Large intestine (tissue), 3 donors: ENCODE results near the gene PRDM15. TPM values are rescaled to one million over a fixed set of nuclear protein-coding genes. Genes with fewer than 3 reads are reported as not detected.
A peak's percentile ranks its signal among the peaks of the same experiment; 100 is the strongest.

Experiments used
- DNase-seq, 2 donors: peaks; one replicate each; pipeline versions ENCODE4 v3.0.0 to v3.0.0-alpha.2; 2013
- H3K27ac ChIP-seq: one replicate; pipeline ENCODE4 v1.5.1; 2013; ENCODE audit warnings: low read length
- H3K27me3 ChIP-seq: 2 replicates; pipeline ENCODE4 v1.6.1; 2013; ENCODE audit warnings: low read length; ENCODE audit not compliant: control insufficient read depth, insufficient read depth
- H3K36me3 ChIP-seq: 2 replicates; pipeline ENCODE4 v1.6.1; 2013; ENCODE audit warnings: low read length; ENCODE audit not compliant: control insufficient read depth, insufficient read depth
- H3K4me1 ChIP-seq: one replicate; pipeline ENCODE4 v1.6.1; 2013; ENCODE audit warnings: low read length; ENCODE audit not compliant: control insufficient read depth, insufficient read depth
- H3K4me3 ChIP-seq: one replicate; pipeline ENCODE4 v1.5.1; 2013; ENCODE audit warnings: low read length
- H3K9me3 ChIP-seq: one replicate; pipeline ENCODE4 v1.6.1; 2013; ENCODE audit warnings: mild to moderate bottlenecking, low read depth, low read length, moderate library complexity; ENCODE audit not compliant: control insufficient read depth
- WGBS: methylation state at CpG from one replicate; pipeline ENCODE4 v1.1.5; 2013; ENCODE audit warnings: low lambda C conversion rate; ENCODE audit not compliant: insufficient coverage; 5-methylcytosine and 5-hydroxymethylcytosine counted together
- polyA plus RNA-seq: library from polyadenylated mRNA; unstranded; fragments of 120-200 nt; gene quantifications from one replicate; pipeline ENCODE4 v1.2.1, GENCODE V29; 2013

Gene PRDM15
- polyA plus RNA-seq, 1 donor, result 6.0 TPM

DNA sequence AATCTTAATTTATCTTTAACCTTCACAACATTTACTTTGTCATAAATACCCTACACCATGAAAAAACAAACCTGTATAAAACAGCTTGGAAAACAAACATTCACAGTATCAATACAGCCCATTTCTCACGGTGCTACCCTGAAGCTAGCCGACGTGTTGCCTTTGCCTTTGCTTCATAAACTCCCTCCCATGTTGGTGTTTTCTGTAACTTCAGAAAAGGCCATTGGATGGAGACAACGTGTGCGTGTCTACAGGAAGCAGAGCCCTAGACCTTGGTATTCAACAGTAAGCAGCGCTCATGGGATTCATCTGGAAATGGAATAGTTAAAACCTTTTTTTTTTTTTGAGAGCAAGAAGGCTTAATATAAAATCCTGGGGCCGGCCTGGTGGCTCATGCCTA, 7.2 kb upstream of the PRDM15 start:
- Histone ChIP-seq H3K4me1 (no peaks in the 10 kb centered on the region), H3K36me3 (peaks cover 8% of the 10 kb centered on the region), H3K27me3 (no peaks in the 10 kb centered on the region), H3K9me3 (no peaks in the 10 kb centered on the region), H3K27ac (no peak overlapping the region), H3K4me3 (no peak overlapping the region)
- DNase-seq, result no peak
- WGBS, result no CpG with 5 or more reads among the region's 7 CpGs

DNA sequence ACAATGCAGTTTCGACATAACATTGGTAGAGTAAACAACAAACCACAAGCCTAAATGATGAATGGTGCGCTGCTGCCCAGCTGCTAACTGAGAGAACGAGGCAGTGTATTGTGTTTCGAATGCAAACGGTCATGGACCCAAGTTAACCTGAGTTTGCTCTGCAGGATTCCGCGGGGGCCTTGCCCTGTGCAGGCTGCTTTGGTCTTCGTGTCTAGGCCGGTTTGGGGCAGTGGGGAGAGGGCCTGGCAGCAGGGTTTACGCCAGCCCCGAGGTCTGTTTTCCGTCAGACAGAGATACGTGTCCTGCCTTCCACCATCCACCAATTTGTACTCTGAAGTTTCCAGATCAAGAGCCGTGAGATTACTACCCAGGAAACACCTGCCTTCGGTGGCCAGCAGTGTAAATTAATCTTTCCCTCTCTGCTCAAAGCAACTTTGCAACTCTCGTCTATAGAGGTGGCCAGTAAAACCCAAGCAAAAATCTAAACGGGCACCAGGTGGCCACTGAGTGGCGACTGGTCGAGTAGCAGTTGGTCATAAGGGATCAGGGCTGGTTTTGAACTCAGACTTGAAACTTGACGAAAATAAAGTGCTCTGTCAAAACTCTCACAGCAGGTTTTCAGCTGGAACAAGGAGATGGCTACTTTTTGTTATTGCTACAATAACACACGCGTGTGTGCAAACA, 6.3 kb upstream of the PRDM15 start:
- H3K4me3 ChIP-seq, result no peak overlapping the region
- DNase-seq, result no peak
- no CpG with 5 or more reads among the region's 22 CpGs for WGBS
- H3K36me3 ChIP-seq, result peaks cover 8% of the 10 kb centered on the region
- no peak overlapping the region for H3K27ac ChIP-seq
- H3K27me3 ChIP-seq, result no peaks in the 10 kb centered on the region
- no peaks in the 10 kb centered on the region for H3K4me1 ChIP-seq
- H3K9me3 ChIP-seq, result no peaks in the 10 kb centered on the region

DNA sequence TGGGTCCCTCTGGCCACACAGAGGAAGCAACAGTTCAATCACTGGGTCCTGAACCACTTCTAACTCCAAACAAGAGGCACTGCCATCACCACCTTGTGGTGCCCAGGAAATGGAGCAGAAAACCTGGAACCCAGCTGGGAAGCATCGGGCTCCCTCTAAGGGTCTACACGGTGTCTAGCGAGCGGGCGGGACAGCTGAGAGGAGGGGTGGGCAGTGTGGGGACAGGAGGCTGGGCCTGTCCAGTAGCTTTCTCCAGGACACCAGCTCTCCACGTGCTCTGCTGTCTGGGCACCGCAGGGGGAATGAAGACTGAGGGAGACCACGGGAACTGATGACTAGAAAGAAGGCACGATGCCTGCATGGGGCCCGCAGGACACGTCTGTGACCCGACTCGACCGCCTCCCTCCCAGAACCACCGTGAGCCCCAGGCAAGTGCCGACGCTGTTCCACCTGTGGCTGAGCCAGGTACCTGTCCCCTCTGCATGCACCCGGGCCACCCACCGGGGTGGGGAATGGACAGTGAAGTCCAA, 5.4 kb upstream of the PRDM15 start:
- no peak overlapping the region for H3K4me3 ChIP-seq
- DNase-seq, result no peak
- no peaks in the 10 kb centered on the region for H3K27me3 ChIP-seq
- peaks cover 5% of the 10 kb centered on the region for H3K4me1 ChIP-seq
- H3K36me3 ChIP-seq, result peaks cover 8% of the 10 kb centered on the region
- H3K9me3 ChIP-seq, result no peaks in the 10 kb centered on the region
- H3K27ac ChIP-seq, result no peak overlapping the region
- WGBS, result no CpG with 5 or more reads among the region's 19 CpGs

DNA sequence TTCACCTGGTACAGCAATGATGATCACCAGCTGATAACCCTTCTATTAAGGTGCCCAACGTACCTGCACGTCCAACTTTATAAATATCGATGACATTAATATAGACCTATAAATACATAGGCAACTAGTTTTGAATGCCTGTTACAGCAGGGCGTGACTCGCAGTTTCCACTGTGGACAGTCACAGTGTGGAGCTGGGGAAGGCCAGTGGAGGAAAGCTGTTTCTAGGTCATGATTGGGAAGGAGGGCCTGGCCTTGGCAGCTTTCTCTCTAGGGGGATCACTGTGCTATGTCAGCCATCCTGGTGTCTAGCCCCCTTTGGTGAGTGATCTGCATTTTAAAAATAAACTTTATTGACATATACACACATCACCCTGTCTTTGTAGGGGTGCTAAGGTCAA, 4.4 kb upstream of the PRDM15 start:
- peaks cover 5% of the 10 kb centered on the region for H3K36me3 ChIP-seq
- no CpG with 5 or more reads among the region's 5 CpGs for WGBS
- no peaks in the 10 kb centered on the region for H3K9me3 ChIP-seq
- DNase-seq, result no peak
- no peak overlapping the region for H3K4me3 ChIP-seq
- peaks cover 5% of the 10 kb centered on the region for H3K4me1 ChIP-seq
- H3K27ac ChIP-seq, result no peak overlapping the region
- H3K27me3 ChIP-seq, result no peaks in the 10 kb centered on the region

DNA sequence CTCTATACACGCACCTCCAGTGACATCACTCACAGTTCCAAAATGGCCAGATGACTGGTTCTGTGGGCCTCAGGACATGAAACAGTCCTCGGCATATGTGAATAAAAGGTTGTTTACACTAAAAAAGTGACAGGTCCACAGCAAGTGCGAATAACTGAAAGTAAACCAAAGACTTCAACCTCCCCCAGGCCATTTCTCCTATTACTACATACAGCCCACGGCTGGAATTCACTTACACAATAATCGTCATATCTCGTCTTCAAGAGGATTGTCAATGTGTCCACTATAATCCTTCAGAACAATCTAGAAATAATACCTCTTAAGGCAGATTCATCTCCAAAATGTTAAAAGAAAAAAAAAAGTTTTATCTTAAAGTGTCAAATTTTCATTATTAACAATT, 1.9 kb upstream of the PRDM15 start:
- no peaks in the 10 kb centered on the region for H3K9me3 ChIP-seq
- no CpG with 5 or more reads among the region's 6 CpGs for WGBS
- DNase-seq, result no peak
- no peak overlapping the region for H3K27ac ChIP-seq
- peaks cover 11% of the 10 kb centered on the region for H3K4me1 ChIP-seq
- H3K36me3 ChIP-seq, result no peaks in the 10 kb centered on the region
- no peaks in the 10 kb centered on the region for H3K27me3 ChIP-seq
- no peak overlapping the region for H3K4me3 ChIP-seq

DNA sequence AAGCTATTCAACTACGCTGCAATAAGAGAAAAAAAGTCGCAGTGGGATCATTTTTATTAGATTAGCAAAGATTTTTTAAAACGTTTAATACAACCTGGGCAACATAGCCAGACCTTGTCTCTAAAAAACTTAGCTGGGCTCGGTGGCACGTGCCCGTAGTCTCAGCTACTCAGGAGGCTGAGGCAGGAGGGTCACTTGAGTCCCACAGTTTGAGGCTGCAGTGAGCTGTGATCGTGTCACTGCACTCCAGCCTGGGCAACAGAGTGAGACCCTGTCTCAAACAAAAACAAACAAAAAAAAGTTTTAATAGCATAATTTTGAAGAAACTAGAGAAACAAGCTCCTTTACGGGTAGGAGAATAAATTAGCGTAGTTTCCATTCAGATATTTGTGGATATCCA, 1.0 kb upstream of the PRDM15 start:
- no peak for DNase-seq
- WGBS, result 100% methylated on average over 3 of the region's 9 CpGs
- no peaks in the 10 kb centered on the region for H3K36me3 ChIP-seq
- no peaks in the 10 kb centered on the region for H3K9me3 ChIP-seq
- peaks cover 11% of the 10 kb centered on the region for H3K4me1 ChIP-seq
- H3K4me3 ChIP-seq, result peak overlapping the region; percentile 83
- H3K27ac ChIP-seq, result no peak overlapping the region
- H3K27me3 ChIP-seq, result no peaks in the 10 kb centered on the region

DNA sequence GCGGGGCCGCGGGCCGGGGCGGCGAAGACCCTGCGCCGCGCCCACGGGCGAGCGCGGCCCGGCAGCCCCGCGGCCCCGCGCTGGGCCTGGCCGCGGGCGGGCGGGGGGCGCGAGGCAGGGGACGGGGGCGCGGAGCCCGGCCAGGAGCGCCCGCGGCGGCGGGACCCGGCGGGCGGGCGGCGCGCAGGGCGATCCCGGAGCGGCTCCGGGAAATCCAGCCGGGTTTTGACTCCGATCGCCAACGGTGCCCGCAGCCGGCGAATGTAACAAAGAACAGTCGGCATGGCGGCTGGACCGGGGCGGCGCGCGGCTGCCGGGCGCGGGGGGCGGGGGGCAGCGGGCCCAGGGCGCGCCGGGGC, 334 bp downstream of the PRDM15 start:
- Histone ChIP-seq H3K4me1 (peaks cover 11% of the 10 kb centered on the region), H3K9me3 (no peaks in the 10 kb centered on the region), H3K27ac (no peak overlapping the region), H3K36me3 (no peaks in the 10 kb centered on the region), H3K27me3 (no peaks in the 10 kb centered on the region), H3K4me3 (peak overlapping the region; percentile 82)
- DNase-seq, result peak; percentile 59 to 85
- no CpG with 5 or more reads among the region's 65 CpGs for WGBS

DNA sequence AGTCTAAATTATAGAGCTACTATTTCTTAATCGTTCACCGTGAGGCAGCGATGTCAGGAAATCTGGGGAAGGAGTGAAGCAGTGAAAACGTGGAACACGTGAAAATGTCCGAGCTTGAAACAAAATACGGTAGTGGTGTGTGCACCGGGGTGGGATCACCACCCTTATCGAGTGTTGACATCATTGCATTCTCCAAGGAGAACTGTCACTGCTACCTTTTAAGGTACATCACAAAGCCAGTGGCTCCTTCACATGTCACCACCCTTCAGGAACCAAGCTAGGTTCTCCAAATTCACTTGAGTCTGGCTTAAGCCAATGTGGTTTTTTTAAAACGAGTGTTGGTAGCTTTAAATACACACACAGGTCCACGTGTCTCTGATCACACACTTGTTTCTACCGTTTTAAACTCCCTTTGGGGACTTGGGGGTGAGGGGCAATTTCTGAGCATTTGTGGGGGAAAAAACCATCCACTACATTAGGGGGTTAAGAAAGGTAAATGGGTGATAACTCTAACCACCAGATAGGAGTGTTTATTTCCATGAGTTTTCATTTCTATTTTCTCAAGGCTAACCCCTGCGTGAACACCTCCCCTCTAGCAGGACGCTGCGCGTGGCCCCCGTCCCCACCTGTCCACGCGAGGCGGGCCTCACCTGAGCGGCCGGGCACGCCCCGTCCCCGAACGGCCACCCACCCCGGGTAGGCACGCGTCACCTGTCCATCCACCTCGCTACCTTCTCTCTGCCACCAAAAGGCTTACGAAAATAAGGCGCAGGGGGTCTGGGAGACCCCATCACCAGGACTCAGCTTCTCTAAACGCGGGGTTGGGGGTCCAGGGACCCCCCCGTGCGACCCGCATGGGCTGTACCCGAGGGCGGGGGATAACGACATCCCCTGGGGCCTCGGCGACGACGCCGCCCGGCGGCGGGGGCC, 978 bp downstream of the PRDM15 start:
- H3K27me3 ChIP-seq, result no peaks in the 10 kb centered on the region
- WGBS, result 10% methylated on average over 3 of the region's 48 CpGs
- H3K4me3 ChIP-seq, result peak overlapping the region; percentile 82
- peak in 1 of 2 donors; percentile 69 for DNase-seq
- H3K4me1 ChIP-seq, result peaks cover 11% of the 10 kb centered on the region
- no peaks in the 10 kb centered on the region for H3K36me3 ChIP-seq
- H3K9me3 ChIP-seq, result no peaks in the 10 kb centered on the region
- H3K27ac ChIP-seq, result peak overlapping the region; percentile 34

DNA sequence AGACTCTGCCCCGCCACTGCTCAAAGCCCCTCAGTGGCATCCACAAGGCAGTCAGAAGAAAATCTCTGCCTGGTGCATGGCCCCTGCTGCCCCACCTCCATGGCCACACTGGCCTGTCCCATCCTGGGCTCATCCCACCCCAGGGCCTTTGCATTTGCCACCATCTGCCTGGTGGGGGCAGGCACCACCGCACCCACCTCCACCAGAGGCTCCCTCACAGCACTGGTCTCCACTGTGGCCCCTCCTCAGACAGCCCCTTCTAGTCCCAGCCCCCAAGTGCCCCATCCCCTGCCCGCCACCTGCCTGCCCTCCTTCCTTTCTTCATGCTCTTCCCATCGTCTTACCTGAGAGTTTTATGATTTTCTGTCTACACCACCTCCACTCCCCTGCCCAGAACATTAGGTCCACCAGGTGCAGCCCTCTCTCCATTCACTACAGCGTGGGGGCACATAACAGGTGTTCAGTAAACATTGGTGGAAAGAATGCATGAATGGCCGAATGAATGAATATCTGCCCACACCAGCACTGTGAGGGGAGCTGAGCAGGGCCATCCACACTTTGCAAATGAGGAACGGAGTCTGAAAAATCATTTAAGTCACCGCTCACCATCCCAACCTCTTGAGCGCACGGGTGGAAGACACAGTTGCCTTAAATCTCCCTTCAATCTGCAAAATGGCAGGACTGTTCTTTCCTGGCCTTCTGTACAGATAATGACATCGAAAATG, 2.1 kb downstream of the PRDM15 start:
- Histone ChIP-seq H3K27ac (no peak overlapping the region), H3K4me3 (no peak overlapping the region), H3K9me3 (no peaks in the 10 kb centered on the region), H3K36me3 (no peaks in the 10 kb centered on the region), H3K4me1 (peaks cover 11% of the 10 kb centered on the region), H3K27me3 (no peaks in the 10 kb centered on the region)
- WGBS, result 80% methylated on average over 1 of the region's 11 CpGs
- no peak for DNase-seq

DNA sequence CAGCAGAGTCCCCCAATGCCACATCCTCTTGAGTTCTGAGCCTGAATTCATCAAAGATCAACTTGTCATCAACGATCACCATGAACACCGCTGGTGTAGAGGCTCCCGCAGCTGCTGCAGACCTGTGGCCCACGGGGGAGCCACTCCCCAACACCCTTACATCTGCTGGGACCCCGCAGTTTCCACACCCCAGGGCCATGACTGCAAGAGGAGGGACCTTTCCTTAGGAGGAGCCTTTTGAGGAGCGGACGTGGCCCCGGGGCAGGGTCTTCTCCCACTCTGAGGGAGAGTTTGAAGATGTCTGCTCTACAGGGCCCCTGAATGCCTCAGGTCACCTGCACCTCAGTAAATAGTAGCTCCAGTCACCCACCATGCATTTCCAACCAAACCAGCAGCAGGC, 2.7 kb downstream of the PRDM15 start:
- no peak overlapping the region for H3K27ac ChIP-seq
- H3K4me1 ChIP-seq, result peaks cover 11% of the 10 kb centered on the region
- no CpG with 5 or more reads among the region's 8 CpGs for WGBS
- DNase-seq, result no peak
- H3K4me3 ChIP-seq, result no peak overlapping the region
- no peaks in the 10 kb centered on the region for H3K27me3 ChIP-seq
- H3K36me3 ChIP-seq, result no peaks in the 10 kb centered on the region
- no peaks in the 10 kb centered on the region for H3K9me3 ChIP-seq
